Lower lobe of right lung (tissue), 2 donors: Measurements from ENCODE around the gene CLEC1A. TPM values are rescaled to one million over a fixed set of nuclear protein-coding genes. Genes with fewer than 3 reads are reported as not detected.
A peak's percentile ranks its signal among the peaks of the same experiment; 100 is the strongest.

Source experiments
- ATAC-seq, 2 donors: fragments of 200-7000 bp; cut with Tn5 transposase; one replicate each; pipeline ENCODE4 v1.9.1; 2020 to 2022; ENCODE audit warnings: mild to moderate bottlenecking in 2 of 2, moderate library complexity in 2 of 2
- DNase-seq: peaks from one replicate; pipeline ENCODE4 v3.0.0-alpha.2; 2020
- H3K27ac ChIP-seq: fragments of 200-600 bp; one replicate; pipeline ENCODE4 v1.8.0; 2022
- H3K27me3 ChIP-seq: fragments of 200-600 bp; one replicate; pipeline ENCODE4 v1.8.0; 2022; ENCODE audit warnings: low read depth
- H3K36me3 ChIP-seq: fragments of 200-600 bp; one replicate; pipeline ENCODE4 v1.8.0; 2022; ENCODE audit warnings: mild to moderate bottlenecking
- H3K4me1 ChIP-seq: fragments of 200-600 bp; one replicate; pipeline ENCODE4 v1.8.0; 2022
- H3K4me3 ChIP-seq: fragments of 200-600 bp; one replicate; pipeline ENCODE4 v1.8.0; 2022; ENCODE audit warnings: mild to moderate bottlenecking
- H3K9me3 ChIP-seq: fragments of 200-600 bp; one replicate; pipeline ENCODE4 v1.8.0; 2022
- CTCF ChIP-seq: fragments of 200-600 bp; IDR thresholded peaks from one replicate; pipeline ENCODE4 v1.8.0; 2022; ENCODE audit warnings: antibody characterized with exemption, mild to moderate bottlenecking
- intact Hi-C: fragments of 100-400 bp; cut with DNase I; formaldehyde crosslinking; loops from one replicate; pipeline ENCODE4 v1.11.0; 2022
- total RNA-seq: library from RNA; stranded (reverse); fragmentation: NEBNext Ultra II Directional; extraction: Animal tissue kit (Norgen Biotek cat#: 25700); gene quantifications from one replicate; pipeline ENCODE4 v1.2.1, GENCODE V29; 2021
- donor health status: DM: no; HTN: yes; CAD: no; lungs with severe emphysema.

CLEC1A gene
- total RNA-seq, 1 donor from 2014 or later, result 9.7 TPM

GRCh38 chr12:10101648-10102220, 2.9 kb upstream of the CLEC1A start:
- Histone ChIP-seq H3K4me3 (no peak overlapping the region), H3K36me3 (no peaks in the 10 kb centered on the region), H3K27me3 (no peaks in the 10 kb centered on the region), H3K4me1 (peaks cover 27% of the 10 kb centered on the region), H3K9me3 (no peaks in the 10 kb centered on the region), H3K27ac (no peak overlapping the region)
- intact Hi-C loops, result no loop called here
- ATAC-seq (peak; percentile 28 to 43), DNase-seq (no peak)
- TF ChIP-seq CTCF, result no peak

- no peak overlapping the region for H3K27ac ChIP-seq
- H3K36me3 ChIP-seq, result no peaks in the 10 kb centered on the region
- DNase-seq (no peak), ATAC-seq (peak; percentile 28 to 56)
- no peak overlapping the region for H3K4me3 ChIP-seq
- no peaks in the 10 kb centered on the region for H3K9me3 ChIP-seq
- intact Hi-C loops, result no loop called here
- TF ChIP-seq CTCF, result no peak
- H3K4me1 ChIP-seq, result peaks cover 27% of the 10 kb centered on the region
- no peaks in the 10 kb centered on the region for H3K27me3 ChIP-seq
Observed at GRCh38 chr12:10101042-10101579, 2.3 kb upstream of the CLEC1A start.

GRCh38 chr12:10097521-10097920, 1.3 kb downstream of the CLEC1A start:
- DNase-seq, result no peak
- H3K4me3 ChIP-seq, result peak overlapping the region; percentile 49

GRCh38 chr12:10095971-10096370, 2.8 kb downstream of the CLEC1A start:
- Histone ChIP-seq H3K4me1 (peaks cover 34% of the 10 kb centered on the region), H3K27ac (no peak overlapping the region), H3K9me3 (no peaks in the 10 kb centered on the region), H3K27me3 (no peaks in the 10 kb centered on the region), H3K36me3 (no peaks in the 10 kb centered on the region), H3K4me3 (peak overlapping the region; percentile 49)
- intact Hi-C loops, result no loop called here
- DNase-seq (no peak), ATAC-seq (no peak)
- no peak for TF ChIP-seq CTCF

More at GRCh38 chr12:10097521-10097920, 1.3 kb downstream of the CLEC1A start:
- Histone ChIP-seq H3K4me1 (peaks cover 46% of the 10 kb centered on the region), H3K36me3 (no peaks in the 10 kb centered on the region), H3K27ac (peak overlapping the region; percentile 50), H3K27me3 (no peaks in the 10 kb centered on the region), H3K9me3 (no peaks in the 10 kb centered on the region)
- ATAC-seq, result no peak
- no peak for TF ChIP-seq CTCF
- intact Hi-C loops, result no loop called here

- no peaks in the 10 kb centered on the region for H3K27me3 ChIP-seq
- peak overlapping the region; percentile 47 for H3K27ac ChIP-seq
- peak overlapping the region; percentile 49 for H3K4me3 ChIP-seq
- intact Hi-C loops, result no loop called here
- no peaks in the 10 kb centered on the region for H3K9me3 ChIP-seq
- no peak for TF ChIP-seq CTCF
- peaks cover 28% of the 10 kb centered on the region for H3K4me1 ChIP-seq
- peak; percentile 60 to 64 for ATAC-seq
- H3K36me3 ChIP-seq, result no peaks in the 10 kb centered on the region
- DNase-seq, result no peak
Observed at GRCh38 chr12:10094646-10095395, 4.0 kb downstream of the CLEC1A start.
